PC-3 (cell line): ENCODE measurements around the gene PPRC1. TPM values are rescaled to one million over a fixed set of nuclear protein-coding genes. Genes with fewer than 3 reads are reported as not detected.

Source experiments
- total RNA-seq: library from RNA; depleted of rRNA; stranded (reverse); fragments of >200 nt; gene quantifications from 2 replicates; pipeline ENCODE4 v1.2.3, GENCODE V29; 2014; rRNA removed

The PPRC1 gene
- total RNA-seq, 1 experiment from 2014 or later = 27.6 TPM

Other genes with a start within 250 kb of the PPRC1 start
- 7.8 and 9.7 TPM in 2 replicates for gene ARMH3, start 76.9 kb upstream of the PPRC1 start, total RNA-seq
- 24.0 and 26.8 TPM in 2 replicates for gene HPS6, start 67.7 kb upstream of the PPRC1 start, total RNA-seq
- gene LDB1, start 12.7 kb upstream of the PPRC1 start, total RNA-seq = 28.3 and 34.2 TPM in 2 replicates
- 69.9 TPM in 2 replicates for gene NOLC1, start 19.3 kb downstream of the PPRC1 start, total RNA-seq
- gene ELOVL3, start 93.3 kb downstream of the PPRC1 start, total RNA-seq = 0.40 TPM in 2 replicates
- not detected in 2 replicates for gene PITX3, start 108.5 kb downstream of the PPRC1 start, total RNA-seq
- gene GBF1, start 112.5 kb downstream of the PPRC1 start, total RNA-seq = 25.2 and 31.3 TPM in 2 replicates